T47D (cell line): ENCODE results near the gene TMEM51.

Experiments
- DNase-seq, 2 experiments: peaks; one replicate each; pipeline versions ENCODE4 v3.0.0 to v3.0.0-alpha.2; 2011 to 2012; ENCODE audit warnings: low read depth in 1 of 2, low spot score in 1 of 2
- JUND ChIP-seq: IDR thresholded peaks from 2 replicates; pipeline ENCODE4 v1.6.1; 2012; ENCODE audit warnings: low read depth
- in situ Hi-C: cut with HindIII; loops from 2 replicates; pipeline ENCODE4 v1.10.0; 2016; ENCODE audit warnings: low sequenced_read_pairs, low pct_unique_long_range_greater_than_20kb

The TMEM51 gene

DNA sequence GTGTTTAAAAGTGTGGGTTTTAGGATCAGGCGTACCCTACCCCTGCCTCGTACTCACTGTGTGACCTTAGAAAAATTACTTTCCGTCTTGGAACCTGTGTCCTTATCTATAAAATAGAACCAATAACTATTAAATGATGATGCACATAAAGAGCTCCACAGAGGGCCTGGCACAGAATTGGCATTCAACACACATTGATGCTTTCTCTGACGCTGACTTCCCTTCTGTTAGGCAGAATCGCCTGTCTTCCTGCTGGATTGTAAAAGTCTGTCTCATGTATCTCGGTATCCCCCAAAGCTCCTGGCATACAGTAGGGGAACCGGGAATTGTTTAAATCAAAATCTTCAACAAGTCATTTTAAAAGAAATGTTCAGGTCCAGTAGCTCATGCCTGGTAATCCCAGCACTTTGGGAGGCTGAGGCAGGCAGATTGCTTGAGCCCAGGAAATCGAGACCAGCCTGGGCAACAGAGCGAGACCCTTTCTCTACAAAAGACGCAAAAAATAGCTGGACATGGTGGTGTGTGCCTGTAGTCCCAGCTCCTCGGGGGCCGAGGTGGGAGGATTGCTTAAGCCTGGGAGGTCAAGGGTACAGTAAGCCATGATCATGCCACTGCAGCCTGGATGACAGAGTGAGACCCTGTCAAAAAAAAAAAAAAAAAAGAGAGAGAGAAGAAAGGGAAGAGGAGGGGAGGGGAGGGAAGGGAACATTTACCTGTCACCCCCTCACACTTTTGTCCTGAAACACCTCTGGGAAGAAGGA lies 52.2 kb downstream of the TMEM51 start:
- TF ChIP-seq JUND, result no peak
- in situ Hi-C loops, result no loop called here
- DNase-seq, result no peak

GRCh38 chr1:15206418-15207030 lies 53.0 kb downstream of the TMEM51 start:
- in situ Hi-C loops, result no loop called here
- no peak for TF ChIP-seq JUND
- no peak for DNase-seq

DNA sequence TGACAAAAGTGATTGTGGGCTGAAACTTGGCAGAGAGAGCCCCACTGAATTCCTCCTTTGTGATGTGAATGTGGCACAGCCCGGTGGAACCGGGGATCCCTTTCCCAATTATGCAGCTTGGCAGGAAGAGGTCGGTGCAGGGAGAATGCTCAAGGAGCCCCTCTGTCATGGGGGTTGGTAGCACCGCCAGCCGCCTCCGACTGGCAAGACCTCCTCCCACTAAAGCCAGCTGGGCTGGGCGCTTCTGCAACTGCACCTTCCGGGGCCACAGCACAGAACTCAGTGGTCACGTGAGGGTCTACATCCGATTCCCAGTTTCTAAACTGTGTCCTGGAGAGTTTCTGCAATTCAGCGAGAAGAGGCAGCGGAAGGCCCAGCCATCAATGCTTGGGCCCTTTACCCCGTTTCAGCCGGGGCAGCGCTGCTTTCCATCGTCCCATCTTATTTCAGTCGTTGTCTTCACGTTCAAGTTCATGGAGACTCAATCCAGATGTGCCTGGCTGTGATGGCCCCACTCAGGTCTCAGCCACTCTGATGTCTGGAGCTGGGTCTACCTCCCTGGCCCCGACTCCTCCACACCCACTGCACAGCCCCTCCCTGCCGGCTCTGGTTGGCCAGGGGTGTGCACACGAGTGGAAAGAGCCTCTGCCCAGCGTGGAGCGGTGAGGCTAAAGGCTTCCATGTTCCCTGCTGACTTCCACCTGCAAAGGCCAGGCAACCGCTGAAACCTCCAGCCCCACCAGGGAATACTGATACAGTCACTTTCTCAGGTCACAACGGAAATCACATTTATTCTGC lies 53.7 kb downstream of the TMEM51 start:
- no peak for TF ChIP-seq JUND
- DNase-seq, result no peak
- in situ Hi-C loops, result no loop called here

DNA sequence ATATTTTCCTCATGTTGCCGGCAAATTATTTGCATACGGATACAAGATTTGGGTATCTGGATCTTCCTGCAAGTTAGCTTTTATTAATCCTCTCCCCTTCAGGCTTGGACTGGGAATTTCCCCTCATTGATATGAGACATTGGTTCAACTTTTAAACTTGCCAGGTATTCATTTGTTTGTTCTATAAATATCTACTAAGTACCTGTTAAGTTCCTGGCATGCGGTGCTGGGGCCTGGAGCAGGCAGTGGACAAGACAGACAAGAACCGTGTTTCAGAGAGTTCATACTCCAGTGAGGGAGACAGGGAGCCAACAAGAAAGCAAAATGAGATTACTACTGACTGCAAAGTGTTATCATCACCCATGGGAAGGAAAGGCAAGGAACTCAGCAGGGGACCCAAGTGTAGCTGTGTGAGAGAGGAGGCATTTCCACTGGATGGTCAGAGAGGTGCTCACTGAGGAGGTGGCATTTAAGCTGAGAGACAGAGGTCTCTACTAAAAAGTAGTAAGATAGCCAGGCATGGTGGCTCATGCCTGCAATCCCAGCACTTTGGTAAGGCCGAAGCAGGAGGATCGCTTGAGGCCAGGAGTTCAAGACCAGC lies 54.4 kb downstream of the TMEM51 start:
- in situ Hi-C loops, result no loop called here
- no peak for TF ChIP-seq JUND
- no peak for DNase-seq

DNA sequence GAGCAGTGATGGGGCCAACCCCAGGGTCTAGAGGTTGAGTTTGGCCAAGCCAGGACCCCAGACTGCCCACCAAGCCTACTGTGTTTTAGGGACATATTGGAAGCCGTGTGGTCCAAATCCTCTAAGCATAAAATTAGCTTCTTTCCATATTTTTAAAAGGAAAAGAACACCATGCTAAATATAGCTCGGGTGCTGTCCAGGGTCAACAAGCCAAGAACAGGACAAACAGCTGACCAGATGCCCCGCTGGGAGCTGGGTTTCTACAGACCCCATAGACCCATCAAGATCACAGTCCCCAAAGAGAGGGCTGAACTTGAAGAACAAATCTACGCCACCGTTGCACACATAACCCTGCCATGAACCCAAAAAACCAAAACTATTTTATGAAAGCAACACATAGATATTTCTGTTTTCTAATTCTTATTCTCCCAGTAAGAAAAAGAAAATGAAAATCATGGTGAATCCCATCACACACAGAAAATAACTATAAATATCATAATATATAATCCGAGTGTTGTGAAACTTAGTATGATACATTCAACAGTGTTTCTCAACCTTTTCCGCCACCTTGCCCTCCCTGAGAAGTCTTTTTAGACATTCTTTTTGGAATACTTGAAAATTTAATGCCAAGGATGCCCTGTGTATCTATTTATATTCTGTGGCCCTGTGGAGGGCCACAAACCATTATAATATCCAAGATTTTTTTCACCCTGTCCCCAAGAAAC lies 57.3 kb downstream of the TMEM51 start:
- no peak for DNase-seq
- in situ Hi-C loops, result no loop called here
- TF ChIP-seq JUND, result no peak

- no peak for DNase-seq
- in situ Hi-C loops, result no loop called here
- TF ChIP-seq JUND, result no peak
Observed at GRCh38 chr1:15211424-15211823, 57.9 kb downstream of the TMEM51 start.

DNA sequence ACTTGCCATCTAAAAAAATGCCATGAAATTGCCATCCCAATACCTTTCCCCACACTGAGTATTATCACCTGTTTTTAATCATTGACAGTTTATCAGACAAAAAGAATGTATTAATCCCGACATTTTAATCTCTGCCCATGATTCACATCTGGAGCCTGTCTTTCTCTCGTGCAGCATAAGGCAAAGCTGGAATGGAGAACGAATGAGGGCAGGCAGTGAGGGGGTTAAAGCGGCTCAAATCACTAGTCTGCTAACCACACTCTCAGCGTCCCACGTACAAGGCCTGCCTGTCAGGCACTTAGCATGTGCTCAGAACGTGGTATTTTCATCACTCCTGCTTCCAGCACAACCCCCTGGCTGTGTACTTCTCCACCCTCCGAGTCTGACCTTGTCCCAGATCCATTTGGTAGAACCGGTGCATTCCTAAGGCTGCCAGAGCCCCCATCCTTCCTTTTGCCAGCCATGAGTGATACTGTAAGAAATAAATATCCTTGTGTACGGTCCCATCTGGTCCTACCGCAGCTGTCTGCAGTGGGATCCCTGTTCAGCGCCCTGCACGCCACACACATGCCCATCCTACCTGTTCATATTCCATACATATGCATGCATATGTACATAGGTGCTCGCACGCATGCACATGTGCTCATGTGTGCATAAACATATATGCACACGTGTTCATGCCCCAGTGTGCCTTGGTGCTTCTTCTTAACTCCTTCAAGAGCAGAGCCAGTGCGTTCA lies 58.8 kb downstream of the TMEM51 start:
- no peak for DNase-seq
- no peak for TF ChIP-seq JUND
- in situ Hi-C loops, result no loop called here

- in situ Hi-C loops, result no loop called here
- TF ChIP-seq JUND, result no peak
- DNase-seq, result no peak
Observed at GRCh38 chr1:15212954-15213291, 59.4 kb downstream of the TMEM51 start.

DNA sequence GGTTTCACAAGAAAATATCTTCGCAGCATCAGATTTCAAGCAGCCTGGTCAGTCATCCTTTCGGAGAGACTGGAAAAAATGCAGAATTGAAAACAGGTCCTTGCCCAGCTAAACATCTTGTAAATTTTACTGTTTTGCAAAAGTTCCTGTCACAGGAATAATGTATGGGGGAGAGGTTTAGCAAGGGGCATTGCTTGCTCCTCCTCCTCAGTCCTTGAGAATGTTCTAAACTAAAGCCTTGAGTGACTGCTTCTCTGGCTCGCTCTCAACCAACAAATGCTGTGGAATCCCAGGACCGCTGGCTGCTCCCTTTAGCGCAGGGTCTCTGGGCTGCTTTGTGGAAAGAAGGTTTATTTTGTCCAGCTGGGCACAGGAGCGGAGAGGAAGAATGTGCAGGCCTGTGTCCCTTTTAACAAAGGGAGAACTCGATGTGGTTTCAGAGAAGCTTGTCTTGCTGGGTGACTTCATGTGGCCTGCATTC lies 59.8 kb downstream of the TMEM51 start:
- in situ Hi-C loops, result no loop called here
- no peak for TF ChIP-seq JUND
- no peak for DNase-seq

DNA sequence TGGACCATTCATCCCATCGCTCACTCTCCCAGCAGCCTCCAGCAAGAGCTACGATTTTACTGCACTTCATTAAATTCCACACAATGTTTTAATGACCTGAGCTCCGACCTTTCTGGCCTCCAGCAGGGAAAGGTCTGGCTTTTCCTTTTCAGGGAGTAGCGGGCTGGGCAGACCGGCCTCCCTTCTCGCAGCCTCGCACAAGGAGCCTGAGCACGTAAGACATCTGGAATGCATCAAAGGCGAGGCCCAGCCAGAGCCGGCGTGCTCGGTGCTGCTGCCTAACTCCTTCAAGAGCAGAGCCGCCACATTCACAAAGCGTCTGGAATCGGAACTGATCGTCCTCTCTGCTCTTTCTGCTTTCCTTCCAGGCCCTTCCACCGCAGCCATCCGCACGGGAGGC lies 61.0 kb downstream of the TMEM51 start:
- no peak for DNase-seq
- no peak for TF ChIP-seq JUND
- in situ Hi-C loops, result no loop called here

GRCh38 chr1:15215116-15215515 lies 61.6 kb downstream of the TMEM51 start:
- TF ChIP-seq JUND, result no peak
- no peak for DNase-seq
- in situ Hi-C loops, result no loop called here
